ENCODE measurements around the gene VEGFA.

GRCh38 chr6:43763812-43764522 is 6.0 kb upstream of the VEGFA start:
- TF ChIP-seq CTCF (conservative IDR thresholded peaks at IDR 0.05; ENCODE audit: low read depth, low read length) (no peak), EZH2 (IDR thresholded peaks at IDR 0.05; ENCODE audit: borderline replicate concordance, low read depth, low read length, poor library complexity, severe bottlenecking) (no peak)

Measured in A673 (cell line).